MM.1S (cell line): ENCODE results near the gene ITGB1.
A peak's percentile ranks its signal among the peaks of the same experiment; 100 is the strongest.

ENCODE experiments used
- DNase-seq: peaks from one replicate; pipeline ENCODE4 v3.0.0-alpha.2; 2015
- H2AFZ ChIP-seq: fragments of 300-600 bp; sonication (generic); 2 replicates; pipeline ENCODE4 v1.6.0; 2016; ENCODE audit warnings: antibody characterized with exemption, low read length
- H3F3A ChIP-seq: fragments of 300-600 bp; sonication (generic); 2 replicates; pipeline ENCODE4 v1.6.1; 2016; ENCODE audit warnings: mild to moderate bottlenecking, antibody characterized with exemption, low read length, moderate library complexity, mixed read lengths; ENCODE audit not compliant: insufficient read depth
- H3K27ac ChIP-seq: fragments of 300-600 bp; sonication (generic); 2 replicates; pipeline ENCODE4 v1.5.1; 2016; ENCODE audit warnings: mild to moderate bottlenecking, low read length
- H3K27me3 ChIP-seq: fragments of 300-600 bp; sonication (generic); replicated peaks from 2 replicates; pipeline ENCODE4 v1.6.0; 2016; ENCODE audit warnings: low read length; ENCODE audit not compliant: insufficient read depth
- H3K36me3 ChIP-seq: fragments of 300-600 bp; sonication (generic); replicated peaks from 2 replicates; pipeline ENCODE4 v1.6.1; 2016; ENCODE audit warnings: mild to moderate bottlenecking, low read length, mixed read lengths; ENCODE audit not compliant: insufficient read depth
- H3K4me1 ChIP-seq: fragments of 300-600 bp; sonication (generic); 2 replicates; pipeline ENCODE4 v1.6.1; 2016; ENCODE audit warnings: low read length, mixed read lengths
- H3K4me2 ChIP-seq: fragments of 300-600 bp; sonication (generic); 2 replicates; pipeline ENCODE4 v1.6.0; 2016; ENCODE audit warnings: low read depth, low read length
- H3K4me3 ChIP-seq: fragments of 300-600 bp; sonication (generic); 2 replicates; pipeline ENCODE4 v1.5.1; 2016; ENCODE audit warnings: low read length, mixed read lengths
- H3K79me2 ChIP-seq: fragments of 300-600 bp; sonication (generic); 2 replicates; pipeline ENCODE4 v1.6.1; 2016; ENCODE audit warnings: mixed run types, low read length, mixed read lengths
- H3K9ac ChIP-seq: fragments of 300-600 bp; sonication (generic); 2 replicates; pipeline ENCODE4 v1.6.1; 2016; ENCODE audit warnings: low read length, mixed read lengths
- H3K9me2 ChIP-seq: fragments of 300-600 bp; sonication (generic); replicated peaks from 2 replicates; pipeline ENCODE4 v1.6.1; 2016; ENCODE audit warnings: mild to moderate bottlenecking, low read length, mixed read lengths; ENCODE audit not compliant: insufficient read depth
- H3K9me3 ChIP-seq: fragments of 300-600 bp; sonication (generic); replicated peaks from 2 replicates; pipeline ENCODE4 v1.6.1; 2016; ENCODE audit warnings: mild to moderate bottlenecking, low read length, mixed read lengths; ENCODE audit not compliant: insufficient read depth
- H4K20me1 ChIP-seq: fragments of 300-600 bp; sonication (generic); 2 replicates; pipeline ENCODE4 v1.6.1; 2016; ENCODE audit warnings: mild to moderate bottlenecking, low read length, moderate library complexity, mixed read lengths; ENCODE audit not compliant: insufficient read depth
- CTCF ChIP-seq: fragments of 300-600 bp; sonication (generic); IDR thresholded peaks from 2 replicates; pipeline ENCODE4 v1.5.1; 2016; ENCODE audit warnings: antibody characterized with exemption, low read length, mixed read lengths
- EZH2 ChIP-seq: fragments of 300-600 bp; sonication (generic); optimal IDR thresholded peaks from 2 replicates; pipeline ENCODE3; 2017; ENCODE audit warnings: low read depth, mild to moderate bottlenecking, antibody characterized with exemption, low read length, mixed read lengths
- EZH2phosphoT487 ChIP-seq: fragments of 300-600 bp; sonication (generic); IDR thresholded peaks from 2 replicates; pipeline ENCODE4 v1.6.1; 2018; ENCODE audit warnings: antibody characterized with exemption, low read length

Gene ITGB1

DNA sequence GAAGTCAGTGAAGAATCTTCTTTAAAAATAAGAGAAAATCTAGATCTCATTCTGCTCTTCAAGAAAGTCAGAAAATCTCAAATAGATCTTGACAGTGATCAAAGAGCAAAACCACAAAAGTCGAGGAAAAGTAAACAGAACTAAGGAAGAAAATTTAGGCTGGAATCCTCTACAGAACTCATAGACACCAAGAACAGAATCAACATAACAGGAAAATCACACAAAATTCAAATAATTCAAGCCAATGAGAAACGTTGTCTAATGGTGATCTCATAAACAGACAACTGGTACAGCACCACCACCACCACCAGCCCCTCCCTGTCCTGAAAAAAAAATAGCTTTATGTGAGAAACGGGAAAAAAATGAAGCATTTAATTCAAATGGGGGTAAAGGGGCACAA is 6.9 kb downstream of the ITGB1 start:
- Histone ChIP-seq H3K9ac (no peak overlapping the region), H3F3A (no peaks in the 10 kb centered on the region), H3K36me3 (no peaks in the 10 kb centered on the region), H3K4me3 (no peak overlapping the region), H3K9me2 (no peaks in the 10 kb centered on the region), H3K4me1 (peaks cover 5% of the 10 kb centered on the region; the same call in 1 of the 2 replicates), H3K9me3 (no peaks in the 10 kb centered on the region), H2AFZ (no peak overlapping the region), H3K27me3 (no peaks in the 10 kb centered on the region), H4K20me1 (no peaks in the 10 kb centered on the region), H3K79me2 (peaks cover 87% of the 10 kb centered on the region), H3K4me2 (no peak overlapping the region), H3K27ac (no peak overlapping the region)
- no peak for TF ChIP-seq EZH2phosphoT487
- no peak for TF ChIP-seq CTCF
- TF ChIP-seq EZH2 = no peak
- no peak for DNase-seq

DNA sequence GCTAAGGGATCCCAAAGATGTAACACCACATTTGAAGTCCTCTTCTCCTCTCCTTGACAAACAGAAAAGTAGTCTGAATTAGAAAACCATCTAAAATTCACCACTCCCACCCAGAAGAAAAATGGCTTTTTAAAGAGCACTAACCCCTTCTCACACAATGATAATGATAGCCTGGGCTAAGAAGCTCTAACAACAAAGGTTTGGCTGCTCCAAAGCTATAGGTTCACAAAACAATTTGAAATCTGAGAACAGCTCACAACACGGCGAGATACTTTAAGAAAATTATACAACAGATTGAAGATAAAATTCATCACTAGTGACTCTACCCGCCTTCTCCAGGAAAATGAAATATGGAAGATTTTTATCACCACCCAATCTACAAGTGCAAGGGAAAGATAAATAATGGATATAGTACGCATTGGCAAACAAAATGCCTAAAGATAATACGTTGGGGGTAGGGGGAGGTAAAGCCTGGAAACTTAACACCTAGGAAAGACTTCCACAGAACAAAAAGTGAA is 7.4 kb downstream of the ITGB1 start:
- Histone ChIP-seq H3K9me2 (no peaks in the 10 kb centered on the region), H2AFZ (no peak overlapping the region), H3K4me2 (no peak overlapping the region), H3K79me2 (peaks cover 85% of the 10 kb centered on the region), H4K20me1 (no peaks in the 10 kb centered on the region), H3K4me1 (peaks cover 5% of the 10 kb centered on the region; the same call in 1 of the 2 replicates), H3K36me3 (no peaks in the 10 kb centered on the region), H3K9ac (no peak overlapping the region), H3F3A (no peaks in the 10 kb centered on the region), H3K4me3 (no peak overlapping the region), H3K27me3 (no peaks in the 10 kb centered on the region), H3K9me3 (no peaks in the 10 kb centered on the region), H3K27ac (no peak overlapping the region)
- no peak for DNase-seq
- TF ChIP-seq CTCF (no peak), EZH2 (no peak), EZH2phosphoT487 (no peak)

DNA sequence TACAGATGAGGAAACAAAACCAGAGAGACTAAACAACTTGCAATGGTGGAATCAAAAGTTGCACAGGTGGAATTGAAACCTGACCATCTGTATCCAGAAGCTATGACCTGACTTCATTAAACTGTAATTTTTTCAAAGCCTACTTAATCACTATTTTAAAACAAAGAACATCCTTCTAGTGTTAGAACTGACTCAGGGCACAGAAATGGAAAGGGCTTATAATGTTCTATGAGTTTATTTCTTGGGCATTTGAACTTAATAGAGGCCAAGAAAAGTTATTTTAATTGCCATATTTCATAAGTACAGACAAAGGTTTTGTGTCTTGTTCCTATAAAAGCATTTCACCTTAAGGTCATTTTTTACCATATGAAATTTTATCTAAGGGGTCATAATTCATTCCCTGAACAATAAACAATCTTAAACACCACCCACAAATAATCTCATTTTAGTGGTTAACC is 8.8 kb downstream of the ITGB1 start:
- H3K4me1 ChIP-seq = peaks cover 5% of the 10 kb centered on the region; the same call in 1 of the 2 replicates

More for the DNA sequence above, 8.8 kb downstream of the ITGB1 start:
- no peaks in the 10 kb centered on the region for H3K9me2 ChIP-seq
- no peaks in the 10 kb centered on the region for H3K36me3 ChIP-seq
- H3K4me3 ChIP-seq = no peak overlapping the region
- H3K79me2 ChIP-seq = peaks cover 76% of the 10 kb centered on the region
- TF ChIP-seq EZH2phosphoT487 = no peak
- no peak for TF ChIP-seq EZH2
- no peak for TF ChIP-seq CTCF
- peak; percentile 40 for DNase-seq
- H2AFZ ChIP-seq = no peak overlapping the region
- no peak overlapping the region for H3K4me2 ChIP-seq
- H3K9me3 ChIP-seq = no peaks in the 10 kb centered on the region
- H3K9ac ChIP-seq = no peak overlapping the region
- no peaks in the 10 kb centered on the region for H3K27me3 ChIP-seq
- H3F3A ChIP-seq = no peaks in the 10 kb centered on the region
- H3K27ac ChIP-seq = no peak overlapping the region
- no peaks in the 10 kb centered on the region for H4K20me1 ChIP-seq
